IPS-18a (cell line): ENCODE measurements around the gene MICAL3.

Source experiments
- H3K27ac ChIP-seq: one replicate; pipeline ENCODE4 v1.5.1; 2013; ENCODE audit warnings: low read length
- H3K27me3 ChIP-seq: one replicate; pipeline ENCODE4 v1.6.1; 2013; ENCODE audit warnings: mild to moderate bottlenecking, low read length; ENCODE audit not compliant: control insufficient read depth, insufficient read depth
- H3K36me3 ChIP-seq: one replicate; pipeline ENCODE4 v1.6.1; 2013; ENCODE audit warnings: low read depth, low read length; ENCODE audit not compliant: control insufficient read depth
- H3K4me1 ChIP-seq: one replicate; pipeline ENCODE4 v1.6.1; 2013; ENCODE audit warnings: low read depth, low read length; ENCODE audit not compliant: control insufficient read depth
- H3K4me3 ChIP-seq: one replicate; pipeline ENCODE4 v1.5.1; 2013; ENCODE audit warnings: low read length
- H3K9ac ChIP-seq: one replicate; pipeline ENCODE4 v1.6.1; 2013; ENCODE audit warnings: mild to moderate bottlenecking, low read length, moderate library complexity
- H3K9me3 ChIP-seq: one replicate; pipeline ENCODE4 v1.6.1; 2013; ENCODE audit warnings: low read depth, low read length; ENCODE audit not compliant: control insufficient read depth

Gene MICAL3

GRCh38 chr22:17964156-17964555 lies 60.2 kb downstream of the MICAL3 start:
- Histone ChIP-seq H3K4me3 (no peak overlapping the region), H3K4me1 (peaks cover 8% of the 10 kb centered on the region), H3K27me3 (no peaks in the 10 kb centered on the region), H3K36me3 (no peaks in the 10 kb centered on the region), H3K27ac (no peak overlapping the region), H3K9me3 (no peaks in the 10 kb centered on the region), H3K9ac (no peak overlapping the region)

- Histone ChIP-seq H3K4me3 (no peak overlapping the region), H3K27me3 (no peaks in the 10 kb centered on the region), H3K36me3 (no peaks in the 10 kb centered on the region), H3K9me3 (no peaks in the 10 kb centered on the region), H3K4me1 (peaks cover 8% of the 10 kb centered on the region), H3K27ac (no peak overlapping the region), H3K9ac (no peak overlapping the region)
Measured at GRCh38 chr22:17963015-17963414, 61.3 kb downstream of the MICAL3 start.

- no peaks in the 10 kb centered on the region for H3K27me3 ChIP-seq
- no peaks in the 10 kb centered on the region for H3K36me3 ChIP-seq
- H3K4me1 ChIP-seq, result peaks cover 8% of the 10 kb centered on the region
- H3K4me3 ChIP-seq, result no peak overlapping the region
- H3K27ac ChIP-seq, result no peak overlapping the region
- no peak overlapping the region for H3K9ac ChIP-seq
- no peaks in the 10 kb centered on the region for H3K9me3 ChIP-seq
Measured at GRCh38 chr22:17962168-17962567, 62.2 kb downstream of the MICAL3 start.

DNA sequence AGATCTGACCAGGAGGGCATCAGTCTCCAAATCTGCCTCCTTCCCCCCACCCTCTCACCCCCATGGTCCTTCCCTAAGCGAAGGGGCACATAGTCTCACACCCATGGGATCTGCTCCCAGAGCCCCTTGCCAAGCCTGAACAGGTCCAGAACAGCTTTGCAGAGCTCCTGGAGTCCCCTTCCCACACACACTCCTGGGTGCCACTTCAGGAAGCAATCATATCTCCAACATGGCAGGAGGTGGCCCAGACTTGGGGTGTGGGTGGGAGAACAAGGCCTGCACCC lies 63.0 kb downstream of the MICAL3 start:
- Histone ChIP-seq H3K4me3 (no peak overlapping the region), H3K27ac (no peak overlapping the region), H3K4me1 (peaks cover 8% of the 10 kb centered on the region), H3K9me3 (no peaks in the 10 kb centered on the region), H3K27me3 (no peaks in the 10 kb centered on the region), H3K36me3 (no peaks in the 10 kb centered on the region), H3K9ac (no peak overlapping the region)

- Histone ChIP-seq H3K27ac (no peak overlapping the region), H3K9me3 (no peaks in the 10 kb centered on the region), H3K36me3 (no peaks in the 10 kb centered on the region), H3K4me1 (peaks cover 8% of the 10 kb centered on the region), H3K27me3 (no peaks in the 10 kb centered on the region), H3K9ac (no peak overlapping the region), H3K4me3 (no peak overlapping the region)
Measured at GRCh38 chr22:17960695-17961445, 63.5 kb downstream of the MICAL3 start.

DNA sequence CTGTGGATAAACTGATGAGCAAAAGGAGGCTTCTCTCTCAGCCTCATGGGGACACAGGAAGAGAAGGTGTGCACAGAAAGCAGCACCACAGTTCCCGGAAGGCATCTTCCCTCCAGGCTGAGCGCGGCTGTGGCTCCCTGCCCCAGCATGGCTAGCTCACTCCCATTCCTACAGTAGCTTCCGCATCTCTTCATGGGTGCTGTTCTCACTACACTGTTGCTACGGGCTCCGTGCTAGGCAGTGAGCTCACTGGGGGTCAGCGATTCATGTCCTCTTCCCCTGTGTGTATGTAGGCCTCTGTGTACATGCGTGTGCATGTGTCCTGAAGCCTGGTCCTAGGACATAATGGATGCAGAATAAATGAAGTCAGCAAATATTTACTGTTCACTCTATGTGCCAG lies 64.3 kb downstream of the MICAL3 start:
- Histone ChIP-seq H3K4me1 (peaks cover 8% of the 10 kb centered on the region), H3K9ac (no peak overlapping the region), H3K9me3 (no peaks in the 10 kb centered on the region), H3K4me3 (no peak overlapping the region), H3K36me3 (no peaks in the 10 kb centered on the region), H3K27me3 (no peaks in the 10 kb centered on the region), H3K27ac (no peak overlapping the region)

- Histone ChIP-seq H3K4me1 (peaks cover 8% of the 10 kb centered on the region), H3K36me3 (no peaks in the 10 kb centered on the region), H3K4me3 (no peak overlapping the region), H3K27me3 (no peaks in the 10 kb centered on the region), H3K9ac (no peak overlapping the region), H3K9me3 (no peaks in the 10 kb centered on the region), H3K27ac (no peak overlapping the region)
Measured at GRCh38 chr22:17958166-17958565, 66.2 kb downstream of the MICAL3 start.

DNA sequence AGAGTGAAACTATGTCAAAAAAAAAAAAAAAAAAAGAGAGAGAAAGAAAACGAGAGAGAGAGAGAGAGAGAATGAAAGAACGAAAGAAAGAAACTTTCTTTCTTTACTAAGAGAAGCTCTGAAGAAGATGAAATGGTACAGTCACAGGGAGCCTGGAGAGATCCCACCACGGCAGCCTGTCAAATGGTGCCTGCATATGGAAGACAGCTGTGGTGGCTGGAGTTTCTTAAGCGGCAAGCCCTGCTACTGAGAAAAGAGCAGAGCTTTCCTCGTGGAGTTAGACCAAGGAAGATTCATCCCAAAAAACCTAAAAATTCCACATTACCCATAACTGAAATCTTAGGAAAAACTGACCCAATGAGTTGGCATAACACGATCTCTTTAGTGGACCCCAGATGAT lies 66.7 kb downstream of the MICAL3 start:
- no peaks in the 10 kb centered on the region for H3K9me3 ChIP-seq
- H3K27ac ChIP-seq, result no peak overlapping the region
- H3K9ac ChIP-seq, result no peak overlapping the region
- H3K36me3 ChIP-seq, result no peaks in the 10 kb centered on the region
- H3K27me3 ChIP-seq, result no peaks in the 10 kb centered on the region
- H3K4me1 ChIP-seq, result peaks cover 8% of the 10 kb centered on the region
- H3K4me3 ChIP-seq, result no peak overlapping the region

- Histone ChIP-seq H3K9me3 (no peaks in the 10 kb centered on the region), H3K27ac (no peak overlapping the region), H3K36me3 (no peaks in the 10 kb centered on the region), H3K4me1 (peaks cover 8% of the 10 kb centered on the region), H3K4me3 (no peak overlapping the region), H3K9ac (no peak overlapping the region), H3K27me3 (no peaks in the 10 kb centered on the region)
Measured at GRCh38 chr22:17957204-17957603, 67.2 kb downstream of the MICAL3 start.

- no peaks in the 10 kb centered on the region for H3K36me3 ChIP-seq
- H3K27me3 ChIP-seq, result no peaks in the 10 kb centered on the region
- no peak overlapping the region for H3K4me3 ChIP-seq
- no peak overlapping the region for H3K27ac ChIP-seq
- peaks cover 8% of the 10 kb centered on the region for H3K4me1 ChIP-seq
- H3K9ac ChIP-seq, result no peak overlapping the region
- H3K9me3 ChIP-seq, result no peaks in the 10 kb centered on the region
Measured at GRCh38 chr22:17956630-17957029, 67.7 kb downstream of the MICAL3 start.

DNA sequence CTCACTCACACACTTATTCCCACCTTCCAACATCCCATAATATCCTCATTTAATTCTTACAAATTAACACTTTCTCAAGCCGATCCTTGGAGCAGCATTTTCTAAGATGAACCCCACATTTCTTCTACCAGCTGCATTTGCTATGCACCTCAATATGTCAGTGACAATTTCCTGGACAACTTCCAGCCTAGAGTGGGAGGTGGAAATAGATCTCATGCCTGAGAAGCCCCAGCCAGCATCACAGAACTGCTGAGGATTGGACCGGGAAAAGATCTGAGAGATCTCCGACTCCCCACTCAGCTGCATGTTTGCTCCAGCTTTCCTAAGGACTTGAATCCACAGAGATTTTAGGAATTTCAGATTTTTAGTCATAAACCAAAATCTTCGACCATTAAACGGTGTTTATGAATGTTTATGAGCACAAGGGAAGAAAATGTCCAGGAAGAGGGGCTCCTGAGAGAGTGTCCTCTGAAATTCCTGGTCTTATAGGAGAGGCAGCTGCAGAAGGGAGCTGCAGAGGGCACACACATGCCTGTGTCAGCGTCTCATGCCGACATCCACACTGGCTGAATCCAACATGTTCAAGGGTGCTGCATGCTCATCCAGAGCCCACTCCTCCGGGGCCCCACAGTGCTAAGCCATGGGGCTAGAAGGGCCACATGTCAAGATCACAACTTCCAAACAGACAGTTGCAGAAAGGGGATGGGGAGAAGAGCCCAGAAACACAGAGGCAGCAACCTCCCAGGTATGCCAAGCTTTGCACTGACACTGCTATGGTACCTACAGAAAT lies 68.6 kb downstream of the MICAL3 start:
- no peaks in the 10 kb centered on the region for H3K9me3 ChIP-seq
- H3K4me1 ChIP-seq, result peaks cover under 1% of the 10 kb centered on the region
- no peaks in the 10 kb centered on the region for H3K27me3 ChIP-seq
- H3K9ac ChIP-seq, result no peak overlapping the region
- H3K27ac ChIP-seq, result no peak overlapping the region
- no peak overlapping the region for H3K4me3 ChIP-seq
- H3K36me3 ChIP-seq, result no peaks in the 10 kb centered on the region
